DOHH2 (cell line): Measurements from ENCODE around the gene TAB3.

ENCODE experiments used
- EZH2phosphoT487 ChIP-seq: fragments of 200-600 bp; sonication (generic); IDR thresholded peaks from 2 replicates; pipeline ENCODE4 v1.6.1; 2017; ENCODE audit warnings: borderline replicate concordance, mild to moderate bottlenecking, antibody characterized with exemption, low read length, moderate library complexity, mixed read lengths
- TF ChIP-seq, protein P1 (sequence below): fragments of 200-600 bp; sonication (generic); IDR thresholded peaks from one replicate; pipeline ENCODE4 v1.5.1; 2014; ENCODE audit warnings: antibody characterized with exemption, mild to moderate bottlenecking, low read depth, low read length; ENCODE audit not compliant: poor library complexity, severe bottlenecking

DNA sequence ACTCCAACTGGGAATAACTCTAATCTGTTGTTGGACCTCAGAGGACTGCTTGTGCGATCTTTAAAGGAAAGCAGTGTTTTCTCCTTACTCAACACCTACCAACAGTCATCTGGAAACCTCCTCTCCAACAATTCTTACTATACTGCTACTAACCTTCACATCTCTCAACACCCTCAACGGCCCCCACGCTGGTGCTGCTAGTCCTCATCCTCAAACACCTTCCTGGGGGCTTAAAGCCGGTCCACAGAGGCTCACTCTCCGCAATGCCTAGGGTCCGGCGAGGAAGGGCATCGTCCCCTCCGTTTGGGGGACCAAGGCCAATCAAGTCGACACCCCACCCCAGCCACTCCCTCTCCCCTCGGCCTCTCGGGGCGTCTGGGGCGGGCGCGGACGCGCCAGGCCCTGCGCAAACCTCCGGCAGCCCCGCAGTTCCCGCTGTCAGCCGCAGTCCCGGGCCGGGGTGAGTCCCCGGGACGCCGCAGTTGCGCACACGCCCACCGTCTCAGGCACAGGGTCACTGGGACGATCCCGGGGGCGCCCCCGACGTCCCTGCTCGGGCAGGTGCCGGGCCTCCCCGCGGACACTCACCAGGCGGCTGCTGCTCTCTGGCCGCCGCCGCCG lies 418 bp downstream of the TAB3 start:
- TF ChIP-seq, protein P1, sequence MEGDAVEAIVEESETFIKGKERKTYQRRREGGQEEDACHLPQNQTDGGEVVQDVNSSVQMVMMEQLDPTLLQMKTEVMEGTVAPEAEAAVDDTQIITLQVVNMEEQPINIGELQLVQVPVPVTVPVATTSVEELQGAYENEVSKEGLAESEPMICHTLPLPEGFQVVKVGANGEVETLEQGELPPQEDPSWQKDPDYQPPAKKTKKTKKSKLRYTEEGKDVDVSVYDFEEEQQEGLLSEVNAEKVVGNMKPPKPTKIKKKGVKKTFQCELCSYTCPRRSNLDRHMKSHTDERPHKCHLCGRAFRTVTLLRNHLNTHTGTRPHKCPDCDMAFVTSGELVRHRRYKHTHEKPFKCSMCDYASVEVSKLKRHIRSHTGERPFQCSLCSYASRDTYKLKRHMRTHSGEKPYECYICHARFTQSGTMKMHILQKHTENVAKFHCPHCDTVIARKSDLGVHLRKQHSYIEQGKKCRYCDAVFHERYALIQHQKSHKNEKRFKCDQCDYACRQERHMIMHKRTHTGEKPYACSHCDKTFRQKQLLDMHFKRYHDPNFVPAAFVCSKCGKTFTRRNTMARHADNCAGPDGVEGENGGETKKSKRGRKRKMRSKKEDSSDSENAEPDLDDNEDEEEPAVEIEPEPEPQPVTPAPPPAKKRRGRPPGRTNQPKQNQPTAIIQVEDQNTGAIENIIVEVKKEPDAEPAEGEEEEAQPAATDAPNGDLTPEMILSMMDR = no peak
- TF ChIP-seq EZH2phosphoT487 = no peak
